Vagina (tissue), 2 donors: ENCODE results near the gene SNED1. TPM values are rescaled to one million over a fixed set of nuclear protein-coding genes. Genes with fewer than 3 reads are reported as not detected.

Experiments
- DNase-seq, 2 donors: peaks; one replicate each; pipeline ENCODE4 v3.0.0-alpha.2; 2017; ENCODE audit errors: extremely low spot score in 2 of 2
- H3K27ac ChIP-seq: fragments of 200-600 bp; sonication (generic); one replicate; pipeline ENCODE4 v1.5.1; 2019
- H3K27me3 ChIP-seq: fragments of 200-600 bp; sonication (generic); one replicate; pipeline ENCODE4 v1.5.1; 2019
- H3K36me3 ChIP-seq, 2 donors: fragments of 200-600 bp; sonication (generic); one replicate each; pipeline ENCODE4 v1.5.1; 2017 to 2019
- H3K4me1 ChIP-seq: fragments of 200-600 bp; sonication (generic); one replicate; pipeline ENCODE4 v1.5.1; 2019
- H3K4me3 ChIP-seq, 2 donors: fragments of 200-600 bp; sonication (generic); 1 replicate in 1 of 2; 2 replicates in 1 of 2; pipeline ENCODE4 v1.5.1; 2016 to 2019
- H3K9me3 ChIP-seq: fragments of 200-600 bp; sonication (generic); one replicate; pipeline ENCODE4 v1.5.1; 2019
- POLR2A ChIP-seq, 2 donors: fragments of 450-650 bp; IDR thresholded peaks; one replicate each; pipeline ENCODE4 v1.6.1; 2017; ENCODE audit warnings: antibody characterized with exemption in 2 of 2, mild to moderate bottlenecking in 2 of 2, moderate library complexity in 2 of 2
- POLR2AphosphoS5 ChIP-seq, 2 donors: sonication (generic); formaldehyde crosslinking; IDR thresholded peaks; one replicate each; pipeline ENCODE4 v1.9.0; 2017; ENCODE audit warnings: antibody characterized with exemption in 2 of 2, mild to moderate bottlenecking in 2 of 2, low read depth in 1 of 2; ENCODE audit not compliant: insufficient read depth in 1 of 2
- intact Hi-C: fragments of 100-400 bp; cut with DNase I; formaldehyde crosslinking; loops from one replicate; pipeline ENCODE4 v1.15.1; 2023
- total RNA-seq: library from RNA; depleted of rRNA; stranded (reverse); fragments of >200 nt; gene quantifications from one replicate; pipeline ENCODE4 v1.2.3, GENCODE V29; 2016
- TF ChIP-seq, protein P1 (sequence below), 3 experiments: fragments of 450-650 bp in 2 of 3; fragments of 200-600 bp in 1 of 3; sonication (generic) in 1 of 3; IDR thresholded peaks; one replicate each; pipeline ENCODE4 v1.5.1; 2017 to 2019; ENCODE audit warnings: antibody characterized with exemption in 3 of 3, mild to moderate bottlenecking in 2 of 3, moderate library complexity in 2 of 3

The SNED1 gene
- total RNA-seq, 1 donor from 2014 or later = 55.5 TPM

DNA sequence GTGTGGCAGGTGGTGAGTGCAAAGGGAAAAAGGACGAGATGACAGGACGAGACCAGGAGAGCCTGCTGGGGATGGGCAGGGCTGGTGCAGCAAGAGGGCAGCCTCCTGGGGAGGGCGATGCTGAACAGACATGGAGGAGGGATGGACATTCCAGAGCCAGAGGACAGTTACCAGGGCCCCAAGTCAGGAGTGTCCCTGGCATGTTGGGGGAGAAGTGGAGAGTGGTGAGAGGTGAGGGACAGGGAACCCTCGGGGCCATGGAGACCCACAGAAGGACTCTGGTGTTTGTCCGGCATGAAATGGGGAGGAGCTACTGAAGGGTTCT, 84.6 kb downstream of the SNED1 start:
- intact Hi-C loops = no loop called here
- Histone ChIP-seq H3K4me1 (no peaks in the 10 kb centered on the region), H3K36me3 (peaks cover 0 to 25% of the 10 kb centered on the region in 2 donors), H3K27me3 (no peaks in the 10 kb centered on the region), H3K4me3 (no peak overlapping the region), H3K9me3 (no peaks in the 10 kb centered on the region), H3K27ac (no peak overlapping the region)
- TF ChIP-seq POLR2A (IDR thresholded peaks at IDR 0.05) (no peak), POLR2AphosphoS5 (IDR thresholded peaks at IDR 0.05; ENCODE audit: insufficient read depth in 1 of 2, low read depth in 1 of 2) (no peak)
- TF ChIP-seq, protein P1, sequence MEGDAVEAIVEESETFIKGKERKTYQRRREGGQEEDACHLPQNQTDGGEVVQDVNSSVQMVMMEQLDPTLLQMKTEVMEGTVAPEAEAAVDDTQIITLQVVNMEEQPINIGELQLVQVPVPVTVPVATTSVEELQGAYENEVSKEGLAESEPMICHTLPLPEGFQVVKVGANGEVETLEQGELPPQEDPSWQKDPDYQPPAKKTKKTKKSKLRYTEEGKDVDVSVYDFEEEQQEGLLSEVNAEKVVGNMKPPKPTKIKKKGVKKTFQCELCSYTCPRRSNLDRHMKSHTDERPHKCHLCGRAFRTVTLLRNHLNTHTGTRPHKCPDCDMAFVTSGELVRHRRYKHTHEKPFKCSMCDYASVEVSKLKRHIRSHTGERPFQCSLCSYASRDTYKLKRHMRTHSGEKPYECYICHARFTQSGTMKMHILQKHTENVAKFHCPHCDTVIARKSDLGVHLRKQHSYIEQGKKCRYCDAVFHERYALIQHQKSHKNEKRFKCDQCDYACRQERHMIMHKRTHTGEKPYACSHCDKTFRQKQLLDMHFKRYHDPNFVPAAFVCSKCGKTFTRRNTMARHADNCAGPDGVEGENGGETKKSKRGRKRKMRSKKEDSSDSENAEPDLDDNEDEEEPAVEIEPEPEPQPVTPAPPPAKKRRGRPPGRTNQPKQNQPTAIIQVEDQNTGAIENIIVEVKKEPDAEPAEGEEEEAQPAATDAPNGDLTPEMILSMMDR (IDR thresholded peaks at IDR 0.05) = no peak
- no peak for DNase-seq

DNA sequence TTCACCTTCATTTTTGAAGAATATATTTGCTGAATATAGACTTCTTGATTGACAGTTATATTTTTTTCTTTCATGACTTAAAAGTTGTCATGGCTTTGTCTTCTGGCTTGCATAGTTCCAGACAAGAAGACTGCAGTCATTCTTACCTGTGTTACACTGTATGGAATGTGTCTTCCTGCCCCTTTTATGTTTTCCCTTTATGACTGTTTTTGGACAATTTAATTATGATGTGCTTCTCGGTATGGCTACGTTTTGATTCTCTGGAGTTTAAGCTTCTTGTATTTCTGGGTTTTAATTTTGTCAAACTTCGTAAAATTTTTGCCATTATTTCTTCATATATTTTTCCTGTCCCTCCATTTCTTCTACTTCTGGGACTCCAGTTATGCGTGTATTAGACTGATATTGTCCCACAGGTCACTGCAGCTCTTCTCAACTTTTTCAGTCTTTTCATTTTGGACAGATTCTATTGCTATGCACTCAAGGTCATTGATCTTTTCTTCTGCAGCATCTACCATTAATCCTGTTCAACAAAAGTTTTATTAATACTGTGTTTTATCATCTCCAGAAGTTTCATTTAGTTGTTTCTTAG, 86.5 kb downstream of the SNED1 start:
- no peaks in the 10 kb centered on the region for H3K27me3 ChIP-seq
- DNase-seq = no peak
- H3K36me3 ChIP-seq = peaks cover 0 to 44% of the 10 kb centered on the region in 2 donors
- H3K9me3 ChIP-seq = no peaks in the 10 kb centered on the region
- H3K27ac ChIP-seq = no peak overlapping the region
- intact Hi-C loops = no loop called here
- TF ChIP-seq POLR2AphosphoS5 (IDR thresholded peaks at IDR 0.05; ENCODE audit: insufficient read depth in 1 of 2, low read depth in 1 of 2) (no peak), POLR2A (IDR thresholded peaks at IDR 0.05) (no peak)
- TF ChIP-seq, protein P1 (IDR thresholded peaks at IDR 0.05) = no peak
- H3K4me3 ChIP-seq = no peak overlapping the region
- no peaks in the 10 kb centered on the region for H3K4me1 ChIP-seq

GRCh38 chr2:241087420-241088268, 89.2 kb downstream of the SNED1 start:
- TF ChIP-seq POLR2AphosphoS5 (IDR thresholded peaks at IDR 0.05; ENCODE audit: insufficient read depth in 1 of 2, low read depth in 1 of 2) (no peak), POLR2A (IDR thresholded peaks at IDR 0.05) (no peak)
- TF ChIP-seq, protein P1 (IDR thresholded peaks at IDR 0.05) = no peak
- Histone ChIP-seq H3K36me3 (peaks cover 0 to 50% of the 10 kb centered on the region in 2 donors), H3K9me3 (no peaks in the 10 kb centered on the region), H3K4me3 (no peak overlapping the region), H3K27ac (no peak overlapping the region), H3K4me1 (no peaks in the 10 kb centered on the region), H3K27me3 (no peaks in the 10 kb centered on the region)
- intact Hi-C loops = no loop called here
- DNase-seq = no peak

DNA sequence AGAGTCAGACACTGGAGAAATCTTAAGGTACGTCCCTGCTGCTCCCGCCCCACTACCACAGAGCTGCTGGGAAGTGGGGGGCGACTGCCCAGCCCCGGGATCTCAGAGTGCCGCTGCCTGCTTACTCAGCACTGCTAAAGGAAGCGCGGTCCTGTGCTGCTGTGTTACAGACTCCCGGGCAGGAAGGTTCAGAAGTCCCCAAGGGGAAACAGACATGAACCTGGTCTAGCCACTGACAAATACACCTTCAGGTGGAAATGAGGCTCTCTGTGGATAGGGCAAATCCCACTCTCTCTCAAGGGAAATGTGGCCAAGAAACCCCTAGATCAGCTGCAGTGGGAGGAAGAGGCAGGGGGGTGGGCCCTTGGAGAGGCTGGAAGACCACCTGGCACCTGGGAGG, 90.0 kb downstream of the SNED1 start:
- Histone ChIP-seq H3K4me3 (no peak overlapping the region), H3K4me1 (no peaks in the 10 kb centered on the region), H3K27ac (no peak overlapping the region), H3K9me3 (no peaks in the 10 kb centered on the region), H3K27me3 (no peaks in the 10 kb centered on the region), H3K36me3 (peaks cover 0 to 56% of the 10 kb centered on the region in 2 donors)
- intact Hi-C loops = no loop called here
- DNase-seq = no peak
- no peak for TF ChIP-seq POLR2AphosphoS5 (IDR thresholded peaks at IDR 0.05; ENCODE audit: insufficient read depth in 1 of 2, low read depth in 1 of 2)
- TF ChIP-seq, protein P1 (IDR thresholded peaks at IDR 0.05) = no peak
- no peak for TF ChIP-seq POLR2A (IDR thresholded peaks at IDR 0.05)
